ENCODE results near the gene CMTM4. TPM values are rescaled to one million over a fixed set of nuclear protein-coding genes. Genes with fewer than 3 reads are reported as not detected.

The CMTM4 gene
- total and polyA plus RNA-seq, 2 experiments from 2014 or later = 14.1 to 77.0 TPM

GRCh38 chr16:66678337-66678736, 18.2 kb downstream of the CMTM4 start (continued):
- TF ChIP-seq ZNF462 (CRISPR knock-in tag; IDR thresholded peaks at IDR 0.05) (no peak), EZH2 (IDR thresholded peaks at IDR 0.05; ENCODE audit: low read depth, unreplicated experiment) (no peak), REST (IDR thresholded peaks at IDR 0.05; ENCODE audit: unreplicated experiment) (no peak), STAT1 (IDR thresholded peaks at IDR 0.05; ENCODE audit: unreplicated experiment) (no peak), NANOG (IDR thresholded peaks at IDR 0.05; ENCODE audit: borderline replicate concordance) (no peak), JUNB (IDR thresholded peaks at IDR 0.05; ENCODE audit: unreplicated experiment) (no peak)

- Mint-ChIP-seq H3K4me3 (no peak overlapping the region), H3K4me1 (peaks cover 6% of the 10 kb centered on the region; the same call in 1 of the 3 replicates), H3K27me3 (ENCODE audit: insufficient read depth, low read depth, poor library complexity) (no peaks in the 10 kb centered on the region), H3K27ac (no peak overlapping the region), H3K9me3 (no peaks in the 10 kb centered on the region), H3K36me3 (ENCODE audit: low read depth) (peaks cover 3% of the 10 kb centered on the region; the same call in 2 of the 3 replicates)
- H4K20me1 ChIP-seq (replicated peaks; ENCODE audit: insufficient read depth) = no peaks in the 10 kb centered on the region; the same call in 1 of the 2 replicates
- no peak overlapping the region for H2AFZ ChIP-seq
- no peaks in the 10 kb centered on the region for H3K9me2 ChIP-seq (ENCODE audit: insufficient read depth)
- H3K27me3 ChIP-seq (ENCODE audit: insufficient read depth) = no peaks in the 10 kb centered on the region
- no peak overlapping the region for H3K27ac ChIP-seq (ENCODE audit: low read depth)
- peaks cover 55% of the 10 kb centered on the region for H3K79me2 ChIP-seq (replicated peaks; ENCODE audit: insufficient read depth)
- DNase-seq (ENCODE audit: low spot score) = no peak
- H3K4me1 ChIP-seq (ENCODE audit: insufficient read depth) = no peaks in the 10 kb centered on the region; the same call in 1 of the 2 replicates
- no peak overlapping the region for H3K4me2 ChIP-seq
- no peak for ATAC-seq
- no peaks in the 10 kb centered on the region for H3F3A ChIP-seq (replicated peaks; ENCODE audit: low read depth)
- no peak overlapping the region for H3K4me3 ChIP-seq
- no peaks in the 10 kb centered on the region for H3K36me3 ChIP-seq (ENCODE audit: insufficient read depth)
- TF ChIP-seq JUNB (IDR thresholded peaks at IDR 0.05; ENCODE audit: unreplicated experiment) (no peak), ZNF114 (CRISPR knock-in tag; IDR thresholded peaks at IDR 0.05) (no peak), ETS1 (IDR thresholded peaks at IDR 0.05) (no peak), CREB1 (CRISPR knock-in tag; IDR thresholded peaks at IDR 0.05; ENCODE audit: low read depth) (no peak), EZH2 (IDR thresholded peaks at IDR 0.05; ENCODE audit: low read depth, unreplicated experiment) (no peak), NANOG (IDR thresholded peaks at IDR 0.05; ENCODE audit: borderline replicate concordance) (no peak), POLR2AphosphoS5 (IDR thresholded peaks at IDR 0.05; ENCODE audit: low read depth) (no peak), CTCF (conservative IDR thresholded peaks at IDR 0.05; ENCODE audit: low read depth in 2 of 2) (no peak), ZNF331 (CRISPR knock-in tag; IDR thresholded peaks at IDR 0.05; ENCODE audit: low read depth) (no peak), STAT1 (IDR thresholded peaks at IDR 0.05; ENCODE audit: unreplicated experiment) (no peak)
Measured at GRCh38 chr16:66677836-66678235, 18.7 kb downstream of the CMTM4 start.

Data from GM23338 (cell line).